ENCODE data around the gene ORM1. TPM values are rescaled to one million over a fixed set of nuclear protein-coding genes. Genes with fewer than 3 reads are reported as not detected.

The ORM1 gene
- polyA plus RNA-seq, 3 donors, result 2.2 to 4.9 (median 2.8) TPM

- H3K4me3 Mint-ChIP-seq, result no peak overlapping the region
- Histone ChIP-seq H3K9me3 (replicated peaks in 1 of 2; ENCODE audit: control insufficient read depth in 1 of 2, insufficient read depth in 1 of 2, low read length in 2 of 2) (no peaks in the 10 kb centered on the region), H3K79me2 (ENCODE audit: insufficient read depth, low read length) (no peaks in the 10 kb centered on the region), H4K20me1 (ENCODE audit: insufficient read depth, low read length) (no peaks in the 10 kb centered on the region), H3K9ac (ENCODE audit: insufficient read depth, low read length, poor library complexity, severe bottlenecking) (no peak overlapping the region), H3K4me3 (replicated peaks in 1 of 3; ENCODE audit: low read depth in 2 of 3, low read length in 3 of 3) (no peak overlapping the region), H3K27ac (ENCODE audit: low read depth in 1 of 2, low read length in 2 of 2) (no peak overlapping the region), H3K4me2 (replicated peaks; ENCODE audit: extremely low read depth, low read length, poor library complexity, severe bottlenecking) (no peak overlapping the region), H3K4me1 (ENCODE audit: control insufficient read depth in 1 of 2, insufficient read depth in 2 of 2, low read length in 2 of 2) (peaks cover 4% of the 10 kb centered on the region in 2 donors), H3K27me3 (ENCODE audit: control insufficient read depth in 2 of 2, insufficient read depth in 2 of 2, low read length in 2 of 2) (no peaks in the 10 kb centered on the region), H3K36me3 (replicated peaks in 1 of 2; ENCODE audit: control insufficient read depth in 1 of 2, insufficient read depth in 2 of 2, low read length in 2 of 2) (no peaks in the 10 kb centered on the region), H2AFZ (ENCODE audit: insufficient read depth, low read depth, low read length, poor library complexity, severe bottlenecking) (no peak overlapping the region)
- DNase-seq, result no peak
- peaks cover 0 to 6% (median 5%) of the 10 kb centered on the region in 3 donors for H3K27me3 Mint-ChIP-seq (ENCODE audit: low read depth in 3 of 3)
- peaks cover 5% of the 10 kb centered on the region for H3K4me1 Mint-ChIP-seq
- intact Hi-C loops (cut with micrococcal nuclease), result no loop called here
- no peak for TF ChIP-seq CTCF (IDR thresholded peaks at IDR 0.05)
- 89% methylated on average over 10 of the region's 14 CpGs for WGBS (ENCODE audit: insufficient coverage)
- no peaks in the 10 kb centered on the region for H3K36me3 Mint-ChIP-seq
- H3K9me3 Mint-ChIP-seq, result peaks cover 0 to 3% (median 0%) of the 10 kb centered on the region in 7 donors
- H3K27ac Mint-ChIP-seq, result no peak overlapping the region
Measured at GRCh38 chr9:114278881-114279570, 43.9 kb upstream of the ORM1 start.

- Histone ChIP-seq H3K27ac (ENCODE audit: low read depth in 1 of 2, low read length in 2 of 2) (no peak overlapping the region), H3K9ac (ENCODE audit: insufficient read depth, low read length, poor library complexity, severe bottlenecking) (no peak overlapping the region), H3K27me3 (ENCODE audit: control insufficient read depth in 2 of 2, insufficient read depth in 2 of 2, low read length in 2 of 2) (no peaks in the 10 kb centered on the region), H4K20me1 (ENCODE audit: insufficient read depth, low read length) (no peaks in the 10 kb centered on the region), H3K36me3 (replicated peaks in 1 of 2; ENCODE audit: control insufficient read depth in 1 of 2, insufficient read depth in 2 of 2, low read length in 2 of 2) (no peaks in the 10 kb centered on the region), H3K4me2 (replicated peaks; ENCODE audit: extremely low read depth, low read length, poor library complexity, severe bottlenecking) (no peak overlapping the region), H3K4me3 (replicated peaks in 1 of 3; ENCODE audit: low read depth in 2 of 3, low read length in 3 of 3) (no peak overlapping the region), H3K4me1 (ENCODE audit: control insufficient read depth in 1 of 2, insufficient read depth in 2 of 2, low read length in 2 of 2) (peaks cover 4% of the 10 kb centered on the region in 2 donors), H3K9me3 (replicated peaks in 1 of 2; ENCODE audit: control insufficient read depth in 1 of 2, insufficient read depth in 1 of 2, low read length in 2 of 2) (no peaks in the 10 kb centered on the region), H2AFZ (ENCODE audit: insufficient read depth, low read depth, low read length, poor library complexity, severe bottlenecking) (no peak overlapping the region), H3K79me2 (ENCODE audit: insufficient read depth, low read length) (no peaks in the 10 kb centered on the region)
- no peak for TF ChIP-seq CTCF (IDR thresholded peaks at IDR 0.05)
- Mint-ChIP-seq H3K36me3 (no peaks in the 10 kb centered on the region), H3K27ac (no peak overlapping the region), H3K27me3 (ENCODE audit: low read depth in 3 of 3) (peaks cover 0 to 7% (median 6%) of the 10 kb centered on the region in 3 donors), H3K4me1 (peaks cover 5% of the 10 kb centered on the region), H3K9me3 (peaks cover 0 to 3% (median 0%) of the 10 kb centered on the region in 7 donors), H3K4me3 (no peak overlapping the region)
- DNase-seq, result no peak
- intact Hi-C loops (cut with micrococcal nuclease), result no loop called here
- no CpG with 5 or more reads among the region's 3 CpGs for WGBS (ENCODE audit: insufficient coverage)
Measured at GRCh38 chr9:114279693-114280092, 43.2 kb upstream of the ORM1 start.
